ENCODE data around the gene COQ2.

The COQ2 gene

DNA sequence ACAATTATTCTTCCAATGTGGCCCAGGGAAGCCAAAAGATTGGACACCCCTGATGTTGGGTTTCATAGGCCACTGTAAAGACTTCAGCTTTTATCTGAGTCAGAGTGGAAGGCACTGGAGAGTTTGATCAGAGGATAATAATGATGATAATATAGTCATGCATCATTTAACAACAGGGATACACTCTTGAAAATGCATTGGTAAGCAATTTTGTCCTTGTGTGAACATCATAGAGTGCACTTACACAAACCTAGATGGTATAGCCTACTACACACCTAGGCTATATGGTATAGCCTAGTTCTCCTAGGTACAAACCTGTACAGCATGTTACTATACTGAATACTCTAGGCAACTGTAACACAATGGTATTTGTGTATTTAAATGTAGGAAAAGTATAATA, 70.5 kb downstream of the COQ2 start:
- no peak for DNase-seq

All from CD4-positive, alpha-beta T cell treated with Interleukin-17A for 1 hour (primary cell).